Measurements from ENCODE around the gene APBA1.

Gene APBA1

GRCh38 chr9:69500896-69501295 lies 171.3 kb downstream of the APBA1 start:
- DNase-seq (ENCODE audit: low read depth), result no peak
- H3K4me3 ChIP-seq (ENCODE audit: low read depth, low read length), result no peak overlapping the region
- TF ChIP-seq, protein P1, sequence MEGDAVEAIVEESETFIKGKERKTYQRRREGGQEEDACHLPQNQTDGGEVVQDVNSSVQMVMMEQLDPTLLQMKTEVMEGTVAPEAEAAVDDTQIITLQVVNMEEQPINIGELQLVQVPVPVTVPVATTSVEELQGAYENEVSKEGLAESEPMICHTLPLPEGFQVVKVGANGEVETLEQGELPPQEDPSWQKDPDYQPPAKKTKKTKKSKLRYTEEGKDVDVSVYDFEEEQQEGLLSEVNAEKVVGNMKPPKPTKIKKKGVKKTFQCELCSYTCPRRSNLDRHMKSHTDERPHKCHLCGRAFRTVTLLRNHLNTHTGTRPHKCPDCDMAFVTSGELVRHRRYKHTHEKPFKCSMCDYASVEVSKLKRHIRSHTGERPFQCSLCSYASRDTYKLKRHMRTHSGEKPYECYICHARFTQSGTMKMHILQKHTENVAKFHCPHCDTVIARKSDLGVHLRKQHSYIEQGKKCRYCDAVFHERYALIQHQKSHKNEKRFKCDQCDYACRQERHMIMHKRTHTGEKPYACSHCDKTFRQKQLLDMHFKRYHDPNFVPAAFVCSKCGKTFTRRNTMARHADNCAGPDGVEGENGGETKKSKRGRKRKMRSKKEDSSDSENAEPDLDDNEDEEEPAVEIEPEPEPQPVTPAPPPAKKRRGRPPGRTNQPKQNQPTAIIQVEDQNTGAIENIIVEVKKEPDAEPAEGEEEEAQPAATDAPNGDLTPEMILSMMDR (conservative IDR thresholded peaks at IDR 0.05; ENCODE audit: low read depth, low read length), result no peak

DNA sequence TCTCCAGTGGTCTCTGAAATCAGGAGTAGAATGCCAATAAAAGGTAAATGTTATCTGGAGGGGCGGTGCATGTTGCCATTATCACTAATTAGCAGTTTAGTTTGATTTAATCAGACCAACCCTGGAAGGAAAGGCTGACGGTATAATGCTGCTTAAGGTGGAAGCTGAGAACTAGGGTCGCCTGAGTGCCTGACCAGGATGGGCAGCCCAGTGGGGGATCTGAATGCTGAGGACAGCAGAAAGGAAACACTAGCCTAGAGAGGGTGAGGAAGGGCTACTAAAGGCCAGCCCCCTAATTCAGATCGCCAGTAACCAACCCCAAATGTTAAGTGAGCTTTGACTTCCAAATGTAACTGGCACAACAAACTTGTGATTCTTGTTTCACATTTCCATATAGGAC lies 172.2 kb downstream of the APBA1 start:
- no peak overlapping the region for H3K4me3 ChIP-seq (ENCODE audit: low read depth, low read length)
- DNase-seq (ENCODE audit: low read depth), result no peak
- TF ChIP-seq, protein P1 (conservative IDR thresholded peaks at IDR 0.05; ENCODE audit: low read depth, low read length), result no peak

GRCh38 chr9:69499407-69499806 lies 172.8 kb downstream of the APBA1 start:
- DNase-seq (ENCODE audit: low read depth), result no peak
- TF ChIP-seq, protein P1 (conservative IDR thresholded peaks at IDR 0.05; ENCODE audit: low read depth, low read length), result no peak
- no peak overlapping the region for H3K4me3 ChIP-seq (ENCODE audit: low read depth, low read length)

DNA sequence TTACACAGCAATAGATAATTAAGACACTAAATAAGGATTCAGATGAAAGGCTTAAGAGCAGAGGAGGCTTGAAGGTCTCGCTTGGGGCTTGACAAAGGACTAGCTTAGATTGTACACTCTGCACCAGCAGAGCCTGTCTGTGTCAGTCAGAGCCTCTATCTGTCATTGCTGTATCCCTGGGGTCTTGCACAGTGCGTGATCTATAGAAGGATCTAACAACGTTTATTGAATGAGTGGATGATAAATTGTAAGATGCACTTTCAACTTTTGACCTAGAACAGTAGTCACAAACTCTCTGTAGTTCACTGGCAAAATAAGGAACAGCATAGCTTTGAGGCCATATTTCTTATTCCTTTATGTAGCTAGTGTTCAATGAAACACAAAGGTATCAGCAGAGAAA lies 173.7 kb downstream of the APBA1 start:
- DNase-seq (ENCODE audit: low read depth), result no peak
- TF ChIP-seq, protein P1 (conservative IDR thresholded peaks at IDR 0.05; ENCODE audit: low read depth, low read length), result no peak
- H3K4me3 ChIP-seq (ENCODE audit: low read depth, low read length), result no peak overlapping the region

DNA sequence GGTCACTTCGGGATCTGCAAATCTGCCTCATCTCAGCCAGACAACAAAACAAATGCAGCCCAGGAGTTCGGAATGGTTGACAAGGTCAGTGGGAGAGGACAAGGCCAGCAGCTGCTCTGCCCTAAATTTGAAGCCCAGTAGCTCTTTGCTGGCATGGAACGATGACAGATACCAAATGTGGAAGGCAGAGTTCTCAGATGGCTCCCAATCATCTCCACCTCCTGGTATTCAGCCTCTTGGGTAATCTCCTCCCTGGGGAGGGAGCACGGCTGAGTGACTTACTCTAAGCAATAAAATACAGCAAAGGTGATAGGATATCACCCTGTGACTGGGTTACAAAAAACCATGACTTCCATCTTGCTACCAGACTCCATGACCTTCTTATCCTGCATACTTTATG lies 174.4 kb downstream of the APBA1 start:
- TF ChIP-seq, protein P1 (conservative IDR thresholded peaks at IDR 0.05; ENCODE audit: low read depth, low read length), result no peak
- DNase-seq (ENCODE audit: low read depth), result no peak

GRCh38 chr9:69496846-69497450 lies 175.2 kb downstream of the APBA1 start:
- TF ChIP-seq, protein P1 (conservative IDR thresholded peaks at IDR 0.05; ENCODE audit: low read depth, low read length), result no peak
- no peak overlapping the region for H3K4me3 ChIP-seq (ENCODE audit: low read depth, low read length)
- no peak for DNase-seq (ENCODE audit: low read depth)

More for the DNA sequence above, 174.4 kb downstream of the APBA1 start:
- H3K4me3 ChIP-seq (ENCODE audit: low read depth, low read length), result no peak overlapping the region

GRCh38 chr9:69495296-69495695 lies 176.9 kb downstream of the APBA1 start:
- no peak for DNase-seq (ENCODE audit: low read depth)
- TF ChIP-seq, protein P1 (conservative IDR thresholded peaks at IDR 0.05; ENCODE audit: low read depth, low read length), result no peak
- H3K4me3 ChIP-seq (ENCODE audit: low read depth, low read length), result no peak overlapping the region
